ENCODE data around the gene SYK. TPM values are rescaled to one million over a fixed set of nuclear protein-coding genes. Genes with fewer than 3 reads are reported as not detected.

SYK gene
- polyA plus RNA-seq, 3 donors: 51.1 to 186 (median 177) TPM

DNA sequence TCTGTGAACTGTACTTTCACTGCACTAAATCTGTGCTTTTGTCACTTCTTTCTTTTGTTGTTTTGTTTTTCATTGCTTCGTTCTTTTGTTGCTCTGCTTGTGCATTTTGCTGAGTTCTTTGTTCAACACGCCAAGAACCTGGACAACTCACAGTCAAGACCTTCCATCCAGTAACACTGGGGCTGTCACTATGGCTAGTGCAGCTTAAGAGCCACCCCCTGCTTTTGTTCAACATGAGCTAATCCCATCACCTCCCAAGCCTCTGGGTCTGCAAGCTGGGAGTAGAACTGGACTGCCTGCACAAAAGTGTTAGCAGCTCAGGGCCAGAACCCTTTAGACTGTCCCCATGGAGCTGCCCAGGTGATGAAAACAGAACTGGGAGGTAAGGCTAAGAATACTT lies 143.7 kb downstream of the SYK start:
- no peaks in the 10 kb centered on the region for H3K36me3 Mint-ChIP-seq
- no peak overlapping the region for H3K4me3 Mint-ChIP-seq

GRCh38 chr9:90946982-90947381 lies 145.4 kb downstream of the SYK start:
- Histone ChIP-seq H2AFZ (ENCODE audit: insufficient read depth, low read depth, low read length, poor library complexity, severe bottlenecking) (no peak overlapping the region), H3K4me3 (replicated peaks in 1 of 3; ENCODE audit: low read depth in 2 of 3, low read length in 3 of 3) (no peak overlapping the region), H3K9ac (ENCODE audit: insufficient read depth, low read length, poor library complexity, severe bottlenecking) (no peak overlapping the region), H3K4me1 (ENCODE audit: control insufficient read depth in 1 of 2, insufficient read depth in 2 of 2, low read length in 2 of 2) (no peaks in the 10 kb centered on the region), H3K27ac (ENCODE audit: low read depth in 1 of 2, low read length in 2 of 2) (no peak overlapping the region), H3K36me3 (replicated peaks in 1 of 2; ENCODE audit: control insufficient read depth in 1 of 2, insufficient read depth in 2 of 2, low read length in 2 of 2) (no peaks in the 10 kb centered on the region), H4K20me1 (ENCODE audit: insufficient read depth, low read length) (no peaks in the 10 kb centered on the region), H3K9me3 (replicated peaks in 1 of 2; ENCODE audit: control insufficient read depth in 1 of 2, insufficient read depth in 1 of 2, low read length in 2 of 2) (no peaks in the 10 kb centered on the region), H3K79me2 (ENCODE audit: insufficient read depth, low read length) (no peaks in the 10 kb centered on the region), H3K27me3 (ENCODE audit: control insufficient read depth in 2 of 2, insufficient read depth in 2 of 2, low read length in 2 of 2) (peaks cover 0 to 8% of the 10 kb centered on the region in 2 donors), H3K4me2 (replicated peaks; ENCODE audit: extremely low read depth, low read length, poor library complexity, severe bottlenecking) (no peak overlapping the region)
- DNase-seq: no peak
- no peak overlapping the region for H3K4me3 Mint-ChIP-seq
- H3K36me3 Mint-ChIP-seq: no peaks in the 10 kb centered on the region
- H3K27me3 Mint-ChIP-seq (ENCODE audit: low read depth in 3 of 3): peaks cover 5 to 8% (median 7%) of the 10 kb centered on the region in 3 donors
- H3K27ac Mint-ChIP-seq: no peak overlapping the region
- TF ChIP-seq CTCF (IDR thresholded peaks at IDR 0.05): no peak
- WGBS (ENCODE audit: insufficient coverage): no CpG with 5 or more reads among the region's 2 CpGs
- intact Hi-C loops (cut with micrococcal nuclease): no loop called here
- H3K9me3 Mint-ChIP-seq: peaks cover 0 to 4% (median 0%) of the 10 kb centered on the region in 7 donors
- H3K4me1 Mint-ChIP-seq: no peaks in the 10 kb centered on the region

More for the DNA sequence above, 143.7 kb downstream of the SYK start:
- no peaks in the 10 kb centered on the region for H4K20me1 ChIP-seq (ENCODE audit: insufficient read depth, low read length)
- Mint-ChIP-seq H3K27ac (no peak overlapping the region), H3K9me3 (peaks cover 0 to 11% (median 0%) of the 10 kb centered on the region in 7 donors), H3K4me1 (no peaks in the 10 kb centered on the region), H3K27me3 (ENCODE audit: low read depth in 3 of 3) (peaks cover 9 to 10% (median 10%) of the 10 kb centered on the region in 3 donors)
- 100% methylated on average over 1 of the region's 2 CpGs for WGBS (ENCODE audit: insufficient coverage)
- H3K4me1 ChIP-seq (ENCODE audit: control insufficient read depth in 1 of 2, insufficient read depth in 2 of 2, low read length in 2 of 2): no peaks in the 10 kb centered on the region
- TF ChIP-seq CTCF (IDR thresholded peaks at IDR 0.05): no peak
- no peaks in the 10 kb centered on the region for H3K36me3 ChIP-seq (replicated peaks in 1 of 2; ENCODE audit: control insufficient read depth in 1 of 2, insufficient read depth in 2 of 2, low read length in 2 of 2)
- H2AFZ ChIP-seq (ENCODE audit: insufficient read depth, low read depth, low read length, poor library complexity, severe bottlenecking): no peak overlapping the region
- intact Hi-C loops (cut with micrococcal nuclease): no loop called here
- H3K27me3 ChIP-seq (ENCODE audit: control insufficient read depth in 2 of 2, insufficient read depth in 2 of 2, low read length in 2 of 2): peaks cover 0 to 8% of the 10 kb centered on the region in 2 donors
- H3K4me2 ChIP-seq (replicated peaks; ENCODE audit: extremely low read depth, low read length, poor library complexity, severe bottlenecking): no peak overlapping the region
- H3K4me3 ChIP-seq (replicated peaks in 1 of 3; ENCODE audit: low read depth in 2 of 3, low read length in 3 of 3): no peak overlapping the region
- H3K9me3 ChIP-seq (replicated peaks in 1 of 2; ENCODE audit: control insufficient read depth in 1 of 2, insufficient read depth in 1 of 2, low read length in 2 of 2): peaks cover 0 to 3% of the 10 kb centered on the region in 2 donors
- no peak overlapping the region for H3K27ac ChIP-seq (ENCODE audit: low read depth in 1 of 2, low read length in 2 of 2)
- DNase-seq: no peak
- no peaks in the 10 kb centered on the region for H3K79me2 ChIP-seq (ENCODE audit: insufficient read depth, low read length)
- no peak overlapping the region for H3K9ac ChIP-seq (ENCODE audit: insufficient read depth, low read length, poor library complexity, severe bottlenecking)

Other genes with a start within 250 kb of the SYK start
- gene DIRAS2, start 159.0 kb upstream of the SYK start, polyA plus RNA-seq: not detected

Data from CD14-positive monocyte (primary cell).